NCI-H128 (cell line): ENCODE measurements around the gene SP3.

ENCODE experiments used
- DNase-seq: peaks from one replicate; lab custom pipeline; 2025; ENCODE audit not compliant: unreplicated experiment; lab: John Stamatoyannopoulos, UW

Gene SP3

GRCh38 chr2:173860082-173860481 is 105.1 kb downstream of the SP3 start:
- DNase-seq, result no peak

- DNase-seq, result no peak
Observed at GRCh38 chr2:173858291-173858731, 106.9 kb downstream of the SP3 start.
